Heart right ventricle (tissue), 16 donors: Measurements from ENCODE around the gene PLA2G5. TPM values are rescaled to one million over a fixed set of nuclear protein-coding genes. Genes with fewer than 3 reads are reported as not detected.
A peak's percentile ranks its signal among the peaks of the same experiment; 100 is the strongest.

Experiments used
- ATAC-seq, 8 donors: fragments of 200-7000 bp; cut with Tn5 transposase; one replicate each; pipeline ENCODE4 v1.9.1; 2020; ENCODE audit warnings: mild to moderate bottlenecking in 8 of 8, moderate library complexity in 8 of 8, moderate number of reproducible peaks in 1 of 8
- DNase-seq, 2 donors: peaks; one replicate each; pipeline ENCODE4 v3.0.0-alpha.2; 2020
- H3K27ac ChIP-seq, 10 donors: fragments of 200-600 bp; sonication (generic) in 2 of 10; one replicate each; pipeline versions ENCODE4 v1.5.0 to v1.8.0; 2020 to 2022; ENCODE audit warnings: mild to moderate bottlenecking in 3 of 10
- H3K27me3 ChIP-seq, 7 donors: fragments of 200-600 bp; one replicate each; pipeline ENCODE4 v1.8.0; 2021 to 2022; ENCODE audit warnings: mild to moderate bottlenecking in 2 of 7
- H3K36me3 ChIP-seq, 9 donors: fragments of 200-600 bp; sonication (generic) in 1 of 9; one replicate each; pipeline versions ENCODE4 v1.5.0 to v1.8.0; 2020 to 2022; ENCODE audit warnings: mild to moderate bottlenecking in 2 of 9
- H3K4me1 ChIP-seq, 9 donors: fragments of 200-600 bp; sonication (generic) in 1 of 9; one replicate each; pipeline versions ENCODE4 v1.5.0 to v1.8.0; 2020 to 2022; ENCODE audit warnings: mild to moderate bottlenecking in 4 of 9
- H3K4me3 ChIP-seq, 10 donors: fragments of 200-600 bp; sonication (generic) in 2 of 10; one replicate each; pipeline versions ENCODE4 v1.5.0 to v1.8.0; 2020 to 2022; ENCODE audit warnings: mild to moderate bottlenecking in 7 of 10, moderate library complexity in 2 of 10
- H3K9me3 ChIP-seq, 11 donors: fragments of 200-600 bp in 10 of 11; sonication (generic) in 2 of 11; one replicate each; pipeline versions ENCODE4 v1.5.0 to v1.8.0; 2013 to 2022; ENCODE audit warnings: mild to moderate bottlenecking in 2 of 11, control low read depth in 1 of 11, moderate library complexity in 1 of 11
- CTCF ChIP-seq, 9 donors: fragments of 200-600 bp; sonication (generic) in 2 of 9; IDR thresholded peaks; one replicate each; pipeline versions ENCODE4 v1.5.0 to v1.8.0; 2021 to 2022; ENCODE audit warnings: antibody characterized with exemption in 9 of 9, mild to moderate bottlenecking in 5 of 9, moderate library complexity in 1 of 9
- WGBS, 2 donors: extraction: QIAGEN DNeasy Blood & Tissue Kit; methylation state at CpG; one replicate each; pipeline ENCODE4 v1.1.7; 2013; ENCODE audit warnings: inconsistent platforms in 1 of 2; 5-methylcytosine and 5-hydroxymethylcytosine counted together
- intact Hi-C, 10 donors: fragments of 100-400 bp; cut with DNase I; formaldehyde crosslinking; loops; one replicate each; pipeline versions ENCODE4 v1.11.1 to v1.14.2; 2022
- polyA plus RNA-seq, 2 donors: library from polyadenylated mRNA; stranded (reverse); fragments of 200-250 nt; gene quantifications; one replicate each; pipeline ENCODE4 v1.2.3, GENCODE V29; 2013
- total RNA-seq, 10 donors: library from RNA; stranded (reverse); fragmentation: NEBNext Ultra II Directional in 3 of 10; extraction: Animal tissue kit (Norgen Biotek cat#: 25700) in 3 of 10; gene quantifications; one replicate each; pipeline versions ENCODE4 v1.2.1 to v1.2.4, GENCODE V29; 2021 to 2023
- donor health status: Arrhythmogenic right ventricular cardiomyopathy.
- donor health status: ischemic (EF 13 %, LVEDD 7.1; RV severe dilation, severe dysfunction).
- donor health status: healthy with polysubstance abuse.
- donor health status: DM: no; HTN: yes; CAD: no.
- donor health status: DM: no; HTN: no; CAD: no.
- donor health status: ischemic (EF 25% LVEDD 6.9; RV normal size, moderate dysfunction).
- donor health status: ischemic (EF 25% LVEDD 5.7; RV mildly dilated, moderate dysfunction).
- donor health status: healthy.
- donor health status: DM: yes; HTN: yes; CAD: no.
- donor health status: Ischemic cardiomyopathy.
- donor health status: ischemic (EF 35%, LVEDD 5.7; RV mildly dilated, moderate dysfunction).
- donor health status: nonischemic (EF 11% LVEDD 7.7; RV severe dilation, severe dysfunction).
- donor health status: DM: yes; HTN: yes; CAD: no.
- donor health status: PGD.
- donor health status: ischemic (EF 29% LVEDD 5.4; RV normal size, mild dysfunction).
- donor health status: nonischemic (EF 23%, LVEDD 6.1; RV moderate dilation, normal function).

PLA2G5 gene
- total and polyA plus RNA-seq, 12 donors = 31.5 to 133 (median 49.3) TPM

GRCh38 chr1:20081353-20081810, 11.4 kb downstream of the PLA2G5 start:
- TF ChIP-seq CTCF (IDR thresholded peaks at IDR 0.05) = no peak
- Histone ChIP-seq H3K27me3 (peaks cover 0 to 17% (median 0%) of the 10 kb centered on the region in 7 donors), H3K36me3 (peaks cover 0 to 60% (median 4%) of the 10 kb centered on the region in 9 donors), H3K4me3 (no peak overlapping the region), H3K9me3 (no peaks in the 10 kb centered on the region), H3K27ac (peak overlapping the region in 4 of 10 donors; percentile 19 to 49 (median 36)), H3K4me1 (peaks cover 3 to 68% (median 15%) of the 10 kb centered on the region in 9 donors)
- intact Hi-C loops = loop anchor here in 2 of 10 donors (10.0 kb wide), 2 partner anchors 47 to 107 kb away; partner anchors contain the start of gene PLA2G2A (in 1 of the 2)
- WGBS, 2 donors = 65 to 74% methylated on average over 8 of the region's 8 CpGs
- ATAC-seq (peak in 1 of 8 donors; percentile 15), DNase-seq (no peak)

GRCh38 chr1:20082772-20083171, 12.8 kb downstream of the PLA2G5 start:
- intact Hi-C loops = loop anchor here in 2 of 10 donors (10.0 kb wide), 2 partner anchors 48 to 108 kb away; partner anchors contain the start of gene PLA2G2A (in 1 of the 2)
- peaks cover 0 to 60% (median 4%) of the 10 kb centered on the region in 9 donors for H3K36me3 ChIP-seq
- WGBS, 2 donors = 60 to 72% methylated on average over 2 of the region's 2 CpGs
- peaks cover 6 to 60% (median 15%) of the 10 kb centered on the region in 9 donors for H3K4me1 ChIP-seq
- ATAC-seq = no peak
- peak overlapping the region in 7 of 10 donors; percentile 6 to 60 (median 30) for H3K27ac ChIP-seq
- H3K27me3 ChIP-seq = peaks cover 0 to 17% (median 0%) of the 10 kb centered on the region in 7 donors
- no peak for TF ChIP-seq CTCF (IDR thresholded peaks at IDR 0.05)
- no peak overlapping the region for H3K4me3 ChIP-seq
- DNase-seq = no peak
- H3K9me3 ChIP-seq = no peaks in the 10 kb centered on the region

GRCh38 chr1:20083178-20083944, 13.4 kb downstream of the PLA2G5 start:
- H3K9me3 ChIP-seq = no peaks in the 10 kb centered on the region
- H3K27ac ChIP-seq = peak overlapping the region in 6 of 10 donors; percentile 6 to 60 (median 28)
- WGBS, 2 donors = 79 to 82% methylated on average over 10 of the region's 10 CpGs
- no peak overlapping the region for H3K4me3 ChIP-seq
- H3K4me1 ChIP-seq = peaks cover 6 to 58% (median 15%) of the 10 kb centered on the region in 9 donors
- DNase-seq (no peak), ATAC-seq (peak; percentile 3 to 77 (median 28))
- intact Hi-C loops = loop anchor here in 2 of 10 donors (10.0 kb wide), 2 partner anchors 49 to 109 kb away; partner anchors contain the start of gene PLA2G2A (in 1 of the 2)
- H3K27me3 ChIP-seq = peaks cover 0 to 17% (median 0%) of the 10 kb centered on the region in 7 donors
- H3K36me3 ChIP-seq = peaks cover 0 to 63% (median 4%) of the 10 kb centered on the region in 9 donors
- TF ChIP-seq CTCF (IDR thresholded peaks at IDR 0.05) = no peak

GRCh38 chr1:20086800-20087199, 16.8 kb downstream of the PLA2G5 start:
- 91 to 94% methylated on average over 1 of the region's 1 CpG for WGBS, 2 donors
- no peaks in the 10 kb centered on the region for H3K9me3 ChIP-seq
- no peaks in the 10 kb centered on the region for H3K27me3 ChIP-seq
- intact Hi-C loops = loop anchor here in 2 of 10 donors (10.0 kb wide), 2 partner anchors 52 to 112 kb away; partner anchors contain the start of gene PLA2G2A (in 1 of the 2)
- H3K4me1 ChIP-seq = peaks cover 0 to 38% (median 13%) of the 10 kb centered on the region in 9 donors
- ATAC-seq (no peak), DNase-seq (no peak)
- TF ChIP-seq CTCF (IDR thresholded peaks at IDR 0.05) = no peak
- H3K36me3 ChIP-seq = peaks cover 0 to 84% (median 20%) of the 10 kb centered on the region in 9 donors
- H3K27ac ChIP-seq = no peak overlapping the region
- H3K4me3 ChIP-seq = no peak overlapping the region
